Osteocyte (in vitro differentiated cells): Measurements from ENCODE around the gene TFG. TPM values are rescaled to one million over a fixed set of nuclear protein-coding genes. Genes with fewer than 3 reads are reported as not detected.

Experiments
- DNase-seq: peaks from one replicate; pipeline ENCODE4 v3.0.0; 2021; ENCODE audit warnings: mixed read lengths; ENCODE audit not compliant: unreplicated experiment; ENCODE audit errors: extremely low spot score
- H3K27ac Mint-ChIP-seq: one replicate; pipeline ENCODE4 v1.8.0; 2021; ENCODE audit warnings: mild to moderate bottlenecking, mixed read lengths; ENCODE audit not compliant: unreplicated experiment
- H3K27me3 Mint-ChIP-seq: one replicate; pipeline ENCODE4 v1.8.0; 2021; ENCODE audit warnings: mixed read lengths; ENCODE audit not compliant: unreplicated experiment
- H3K36me3 Mint-ChIP-seq: one replicate; pipeline ENCODE4 v1.8.0; 2021; ENCODE audit warnings: mixed read lengths; ENCODE audit not compliant: unreplicated experiment
- H3K4me1 Mint-ChIP-seq: one replicate; pipeline ENCODE4 v1.8.0; 2021; ENCODE audit warnings: mixed read lengths; ENCODE audit not compliant: unreplicated experiment
- H3K4me3 Mint-ChIP-seq: one replicate; pipeline ENCODE4 v1.8.0; 2021; ENCODE audit warnings: mild to moderate bottlenecking, moderate library complexity, mixed read lengths; ENCODE audit not compliant: unreplicated experiment
- H3K9me3 Mint-ChIP-seq: one replicate; pipeline ENCODE4 v1.8.0; 2021; ENCODE audit warnings: mixed read lengths; ENCODE audit not compliant: unreplicated experiment
- total RNA-seq: library from RNA; stranded (reverse); gene quantifications from 2 replicates; pipeline ENCODE4 v1.2.1, GENCODE V29; 2021
- TF ChIP-seq, protein P1 (sequence below): fragments of 200-600 bp; sonication (generic); IDR thresholded peaks from 2 replicates; pipeline ENCODE4 v1.5.0; 2021; ENCODE audit warnings: antibody characterized with exemption, mild to moderate bottlenecking, moderate library complexity

The TFG gene
- total RNA-seq, 1 donor from 2014 or later = 119 TPM

DNA sequence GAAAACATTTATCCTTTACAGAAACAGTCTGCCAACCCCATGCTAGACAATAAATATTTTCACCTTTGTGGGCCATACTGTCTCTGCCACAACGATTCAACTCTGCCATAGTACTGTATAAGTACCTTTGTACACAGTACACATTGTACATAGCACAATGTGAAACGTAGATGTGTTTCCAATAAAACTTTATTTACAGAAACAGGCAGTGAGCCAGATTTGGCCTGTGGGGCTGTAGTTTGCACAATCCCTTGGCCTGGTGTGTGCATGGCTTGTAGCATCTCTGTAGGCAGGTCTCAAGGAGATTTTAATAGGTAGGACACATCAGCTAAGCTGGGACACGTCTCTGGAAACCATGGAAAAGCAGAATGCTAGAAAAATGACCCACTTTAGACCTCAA, 74.3 kb downstream of the TFG start:
- H3K4me1 Mint-ChIP-seq = peaks cover 15% of the 10 kb centered on the region
- H3K27me3 Mint-ChIP-seq = no peaks in the 10 kb centered on the region
- no peak overlapping the region for H3K4me3 Mint-ChIP-seq
- no peak overlapping the region for H3K27ac Mint-ChIP-seq
- H3K9me3 Mint-ChIP-seq = peaks cover 7% of the 10 kb centered on the region
- TF ChIP-seq, protein P1, sequence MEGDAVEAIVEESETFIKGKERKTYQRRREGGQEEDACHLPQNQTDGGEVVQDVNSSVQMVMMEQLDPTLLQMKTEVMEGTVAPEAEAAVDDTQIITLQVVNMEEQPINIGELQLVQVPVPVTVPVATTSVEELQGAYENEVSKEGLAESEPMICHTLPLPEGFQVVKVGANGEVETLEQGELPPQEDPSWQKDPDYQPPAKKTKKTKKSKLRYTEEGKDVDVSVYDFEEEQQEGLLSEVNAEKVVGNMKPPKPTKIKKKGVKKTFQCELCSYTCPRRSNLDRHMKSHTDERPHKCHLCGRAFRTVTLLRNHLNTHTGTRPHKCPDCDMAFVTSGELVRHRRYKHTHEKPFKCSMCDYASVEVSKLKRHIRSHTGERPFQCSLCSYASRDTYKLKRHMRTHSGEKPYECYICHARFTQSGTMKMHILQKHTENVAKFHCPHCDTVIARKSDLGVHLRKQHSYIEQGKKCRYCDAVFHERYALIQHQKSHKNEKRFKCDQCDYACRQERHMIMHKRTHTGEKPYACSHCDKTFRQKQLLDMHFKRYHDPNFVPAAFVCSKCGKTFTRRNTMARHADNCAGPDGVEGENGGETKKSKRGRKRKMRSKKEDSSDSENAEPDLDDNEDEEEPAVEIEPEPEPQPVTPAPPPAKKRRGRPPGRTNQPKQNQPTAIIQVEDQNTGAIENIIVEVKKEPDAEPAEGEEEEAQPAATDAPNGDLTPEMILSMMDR = no peak
- peaks cover 24% of the 10 kb centered on the region for H3K36me3 Mint-ChIP-seq
- no peak for DNase-seq

DNA sequence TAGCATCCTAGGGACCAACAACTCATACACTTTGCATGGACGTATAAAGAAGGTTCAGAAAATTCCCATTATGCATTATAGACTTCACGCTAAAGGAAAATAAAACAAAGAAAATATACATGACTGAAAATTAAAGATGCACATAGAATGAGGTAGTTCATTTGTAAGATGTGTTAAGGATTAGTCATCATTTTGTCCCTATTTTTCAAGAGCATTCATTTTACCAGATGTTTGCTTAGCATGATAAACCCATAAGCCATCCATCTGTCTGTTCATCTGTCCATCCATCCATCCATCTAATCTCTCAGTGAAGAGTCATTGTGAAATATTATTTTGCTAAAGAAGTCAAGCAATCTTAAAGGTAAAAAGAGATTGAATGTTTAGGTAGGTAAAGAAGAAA, 80.3 kb downstream of the TFG start:
- TF ChIP-seq, protein P1 = no peak
- H3K36me3 Mint-ChIP-seq = peaks cover 20% of the 10 kb centered on the region
- H3K27ac Mint-ChIP-seq = no peak overlapping the region
- H3K9me3 Mint-ChIP-seq = peaks cover 7% of the 10 kb centered on the region
- no peaks in the 10 kb centered on the region for H3K27me3 Mint-ChIP-seq
- no peak for DNase-seq
- peaks cover 3% of the 10 kb centered on the region for H3K4me1 Mint-ChIP-seq
- H3K4me3 Mint-ChIP-seq = no peak overlapping the region

DNA sequence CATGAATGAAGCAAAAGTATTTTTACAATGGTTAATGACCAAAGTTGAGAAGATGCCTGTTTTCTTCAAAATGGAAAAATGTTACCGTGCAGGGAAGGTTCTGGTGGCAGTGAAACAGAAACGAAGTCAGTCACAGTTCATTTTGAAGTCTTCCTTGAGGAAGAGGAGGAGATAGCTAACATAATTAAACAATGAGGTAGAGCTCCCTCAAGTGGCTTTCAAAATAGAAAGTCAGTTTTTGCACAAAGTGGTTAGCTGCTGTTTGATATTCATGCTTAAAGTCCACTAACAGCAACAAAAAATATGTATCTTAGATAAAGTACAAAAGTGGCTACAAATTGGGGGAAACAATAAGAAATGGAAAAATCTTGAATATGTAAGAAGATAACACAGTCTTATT, 87.3 kb downstream of the TFG start:
- Mint-ChIP-seq H3K4me1 (peaks cover 23% of the 10 kb centered on the region), H3K9me3 (no peaks in the 10 kb centered on the region), H3K27ac (no peak overlapping the region), H3K36me3 (peaks cover 3% of the 10 kb centered on the region), H3K27me3 (no peaks in the 10 kb centered on the region), H3K4me3 (no peak overlapping the region)
- DNase-seq = no peak
- TF ChIP-seq, protein P1 = peak; percentile 39

DNA sequence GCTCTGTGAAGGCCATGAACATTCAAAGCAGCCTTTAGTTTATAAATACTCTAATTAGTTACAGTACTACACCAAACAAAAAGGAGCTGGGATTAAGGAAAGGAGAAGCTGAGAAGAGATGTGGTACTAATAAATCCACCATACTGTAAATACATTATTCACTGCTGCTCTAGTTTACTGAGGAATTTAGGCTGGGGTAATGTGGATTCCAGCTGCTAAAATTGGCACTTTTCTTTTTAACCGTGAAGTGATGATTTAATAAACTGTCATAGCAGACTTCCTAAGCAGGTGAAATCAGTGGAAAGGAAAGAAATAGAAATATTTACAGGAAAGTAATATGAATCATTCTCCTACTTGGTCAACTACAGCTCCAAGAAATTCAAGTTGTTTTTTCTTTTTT, 88.7 kb downstream of the TFG start:
- Mint-ChIP-seq H3K36me3 (peaks cover 5% of the 10 kb centered on the region), H3K27ac (no peak overlapping the region), H3K4me1 (peaks cover 32% of the 10 kb centered on the region), H3K9me3 (no peaks in the 10 kb centered on the region), H3K4me3 (no peak overlapping the region), H3K27me3 (no peaks in the 10 kb centered on the region)
- TF ChIP-seq, protein P1 = no peak
- DNase-seq = no peak

Other genes starting within 250 kb of the TFG start
- 29.1 and 30.6 TPM in 2 replicates for gene TMEM45A, start 216.9 kb upstream of the TFG start, total RNA-seq
- gene ADGRG7, start 99.9 kb upstream of the TFG start, total RNA-seq = not detected in 2 replicates